ENCODE data around the gene CYP4F3. TPM values are rescaled to one million over a fixed set of nuclear protein-coding genes. Genes with fewer than 3 reads are reported as not detected.

The CYP4F3 gene

Small RNAs within 50 kb of the gene (small RNA-seq; reads per million reads assigned to genes)
- gene AD000091.1: not detected

All from skeletal muscle satellite cell (primary cell).